Measurements from ENCODE around the gene HEPN1. TPM values are rescaled to one million over a fixed set of nuclear protein-coding genes. Genes with fewer than 3 reads are reported as not detected.

The HEPN1 gene
- not detected for total RNA-seq

GRCh38 chr11:124918950-124919349 is at the start of gene HEPN1:
HEPN1 (plus strand) TSS chr11:124919250.
- H3K27ac Mint-ChIP-seq, result no peak within 1 kb of the TSS
- H3K36me3 Mint-ChIP-seq, result no peaks in the 10 kb centered on the region
- H3K9me3 Mint-ChIP-seq, result no peaks in the 10 kb centered on the region
- peaks cover 14% of the 10 kb centered on the region for H3K4me1 Mint-ChIP-seq
- no peaks in the 10 kb centered on the region for H3K27me3 Mint-ChIP-seq
- no peak within 1 kb of the TSS for H3K4me3 Mint-ChIP-seq
- no peak for DNase-seq

GRCh38 chr11:124869331-124869730 is 49.7 kb upstream of the HEPN1 start:
- no peak for DNase-seq
- peak overlapping the region; percentile 37 for H3K4me3 Mint-ChIP-seq
- peaks cover 100% of the 10 kb centered on the region for H3K27me3 Mint-ChIP-seq
- no peaks in the 10 kb centered on the region for H3K9me3 Mint-ChIP-seq
- no peaks in the 10 kb centered on the region for H3K36me3 Mint-ChIP-seq
- peaks cover 26% of the 10 kb centered on the region for H3K4me1 Mint-ChIP-seq
- no peak overlapping the region for H3K27ac Mint-ChIP-seq

- Mint-ChIP-seq H3K9me3 (no peaks in the 10 kb centered on the region), H3K27ac (no peak overlapping the region), H3K27me3 (peaks cover 100% of the 10 kb centered on the region), H3K4me3 (no peak overlapping the region), H3K36me3 (no peaks in the 10 kb centered on the region), H3K4me1 (peaks cover 25% of the 10 kb centered on the region)
- no peak for DNase-seq
These were observed 49.1 kb upstream of the HEPN1 start for GRCh38 chr11:124869856-124870387.

- Mint-ChIP-seq H3K4me3 (no peak overlapping the region), H3K9me3 (no peaks in the 10 kb centered on the region), H3K36me3 (no peaks in the 10 kb centered on the region), H3K27me3 (peaks cover 100% of the 10 kb centered on the region), H3K4me1 (peaks cover 24% of the 10 kb centered on the region), H3K27ac (no peak overlapping the region)
- no peak for DNase-seq
These were observed 48.6 kb upstream of the HEPN1 start for GRCh38 chr11:124870430-124870829.

GRCh38 chr11:124872280-124872679 is 46.8 kb upstream of the HEPN1 start:
- no peak overlapping the region for H3K4me3 Mint-ChIP-seq
- H3K9me3 Mint-ChIP-seq, result no peaks in the 10 kb centered on the region
- peaks cover 86% of the 10 kb centered on the region for H3K27me3 Mint-ChIP-seq
- DNase-seq, result no peak
- no peaks in the 10 kb centered on the region for H3K36me3 Mint-ChIP-seq
- H3K4me1 Mint-ChIP-seq, result peaks cover 20% of the 10 kb centered on the region
- no peak overlapping the region for H3K27ac Mint-ChIP-seq

- no peak overlapping the region for H3K4me3 Mint-ChIP-seq
- H3K4me1 Mint-ChIP-seq, result peaks cover 21% of the 10 kb centered on the region
- peaks cover 81% of the 10 kb centered on the region for H3K27me3 Mint-ChIP-seq
- DNase-seq, result no peak
- H3K27ac Mint-ChIP-seq, result no peak overlapping the region
- H3K9me3 Mint-ChIP-seq, result no peaks in the 10 kb centered on the region
- no peaks in the 10 kb centered on the region for H3K36me3 Mint-ChIP-seq
These were observed 46.3 kb upstream of the HEPN1 start for GRCh38 chr11:124872741-124873140.

GRCh38 chr11:124873951-124874350 is 45.1 kb upstream of the HEPN1 start:
- no peak for DNase-seq
- Mint-ChIP-seq H3K4me3 (no peak overlapping the region), H3K36me3 (peaks cover 2% of the 10 kb centered on the region), H3K27ac (no peak overlapping the region), H3K27me3 (peaks cover 69% of the 10 kb centered on the region), H3K4me1 (peaks cover 20% of the 10 kb centered on the region), H3K9me3 (no peaks in the 10 kb centered on the region)

GRCh38 chr11:124874571-124875255 is 44.3 kb upstream of the HEPN1 start:
- peak overlapping the region; percentile 53 for H3K4me3 Mint-ChIP-seq
- H3K27me3 Mint-ChIP-seq, result peaks cover 61% of the 10 kb centered on the region
- no peak for DNase-seq
- H3K27ac Mint-ChIP-seq, result no peak overlapping the region
- peaks cover 2% of the 10 kb centered on the region for H3K36me3 Mint-ChIP-seq
- no peaks in the 10 kb centered on the region for H3K9me3 Mint-ChIP-seq
- peaks cover 17% of the 10 kb centered on the region for H3K4me1 Mint-ChIP-seq

GRCh38 chr11:124875401-124875800 is 43.6 kb upstream of the HEPN1 start:
- Mint-ChIP-seq H3K36me3 (peaks cover 2% of the 10 kb centered on the region), H3K9me3 (no peaks in the 10 kb centered on the region), H3K4me3 (peak overlapping the region; percentile 71), H3K27ac (peak overlapping the region; percentile 46), H3K4me1 (peaks cover 20% of the 10 kb centered on the region), H3K27me3 (peaks cover 55% of the 10 kb centered on the region)
- no peak for DNase-seq

- DNase-seq, result peak; percentile 86
- Mint-ChIP-seq H3K9me3 (no peaks in the 10 kb centered on the region), H3K27me3 (peaks cover 47% of the 10 kb centered on the region), H3K4me1 (peaks cover 20% of the 10 kb centered on the region), H3K36me3 (peaks cover 2% of the 10 kb centered on the region), H3K4me3 (peak overlapping the region; percentile 86), H3K27ac (peak overlapping the region; percentile 92)
These were observed 42.9 kb upstream of the HEPN1 start for GRCh38 chr11:124875943-124876817.

- Mint-ChIP-seq H3K27ac (peak overlapping the region; percentile 92), H3K27me3 (peaks cover 38% of the 10 kb centered on the region), H3K4me1 (peaks cover 20% of the 10 kb centered on the region), H3K4me3 (peak overlapping the region; percentile 86), H3K9me3 (no peaks in the 10 kb centered on the region), H3K36me3 (peaks cover 2% of the 10 kb centered on the region)
- no peak for DNase-seq
These were observed 42.0 kb upstream of the HEPN1 start for GRCh38 chr11:124876818-124877630.

- H3K27ac Mint-ChIP-seq, result peak overlapping the region; percentile 92
- H3K4me1 Mint-ChIP-seq, result peaks cover 20% of the 10 kb centered on the region
- H3K4me3 Mint-ChIP-seq, result peak overlapping the region; percentile 86
These were observed 41.5 kb upstream of the HEPN1 start for GRCh38 chr11:124877631-124877909.

GRCh38 chr11:124877910-124878758 is 40.9 kb upstream of the HEPN1 start:
- no peak for DNase-seq
- Mint-ChIP-seq H3K4me1 (peaks cover 20% of the 10 kb centered on the region), H3K9me3 (no peaks in the 10 kb centered on the region), H3K36me3 (peaks cover 2% of the 10 kb centered on the region), H3K4me3 (peak overlapping the region; percentile 86), H3K27ac (no peak overlapping the region), H3K27me3 (peaks cover 27% of the 10 kb centered on the region)

More at GRCh38 chr11:124877631-124877909, 41.5 kb upstream of the HEPN1 start:
- Mint-ChIP-seq H3K9me3 (no peaks in the 10 kb centered on the region), H3K36me3 (peaks cover 2% of the 10 kb centered on the region), H3K27me3 (peaks cover 33% of the 10 kb centered on the region)
- DNase-seq, result no peak

Data from activated naive CD8-positive, alpha-beta T cell treated with anti-CD3 and anti-CD28 coated beads for 36 hours (primary cell).